Lung (tissue), 12 donors: ENCODE measurements around the gene HLA-DMA. TPM values are rescaled to one million over a fixed set of nuclear protein-coding genes. Genes with fewer than 3 reads are reported as not detected.

Experiments used
- ATAC-seq: fragments of 200-7000 bp; cut with Tn5 transposase; one replicate; pipeline ENCODE4 v1.9.1; 2020; ENCODE audit warnings: moderate number of reproducible peaks; ENCODE audit not compliant: insufficient read depth, low FRiP score
- DNase-seq, 3 donors: peaks; one replicate each; pipeline ENCODE4 v3.0.0-alpha.2; 2013 to 2017
- H3K27ac ChIP-seq, 2 donors: one replicate each; pipeline ENCODE4 v1.5.1; 2013; ENCODE audit warnings: mild to moderate bottlenecking in 2 of 2, moderate library complexity in 2 of 2, control low read depth in 1 of 2, inconsistent platforms in 1 of 2, low read depth in 1 of 2, low read length in 1 of 2
- H3K27me3 ChIP-seq, 3 donors: one replicate each; pipeline ENCODE4 v1.5.1; 2013; ENCODE audit warnings: low read length in 2 of 3; ENCODE audit not compliant: control insufficient read depth in 3 of 3, insufficient read depth in 3 of 3
- H3K36me3 ChIP-seq, 4 donors: one replicate each; pipeline ENCODE4 v1.5.1; 2013; ENCODE audit warnings: low read length in 4 of 4, mild to moderate bottlenecking in 1 of 4, moderate library complexity in 1 of 4; ENCODE audit not compliant: control insufficient read depth in 4 of 4, insufficient read depth in 4 of 4
- H3K4me1 ChIP-seq, 5 donors: one replicate each; pipeline ENCODE4 v1.5.1; 2013; ENCODE audit warnings: low read length in 5 of 5, mild to moderate bottlenecking in 2 of 5, moderate library complexity in 1 of 5; ENCODE audit not compliant: control insufficient read depth in 5 of 5, insufficient read depth in 5 of 5
- H3K4me3 ChIP-seq: one replicate; pipeline ENCODE4 v1.5.1; 2013; ENCODE audit warnings: mild to moderate bottlenecking, control low read depth, moderate library complexity
- H3K9ac ChIP-seq, 2 donors: one replicate each; pipeline ENCODE4 v1.5.1; 2013; ENCODE audit warnings: low read length in 2 of 2, control low read depth in 1 of 2; ENCODE audit not compliant: insufficient read depth in 1 of 2
- H3K9me3 ChIP-seq, 4 donors: one replicate each; pipeline ENCODE4 v1.5.1; 2013; ENCODE audit warnings: low read length in 3 of 4, mild to moderate bottlenecking in 1 of 4, moderate library complexity in 1 of 4; ENCODE audit not compliant: control insufficient read depth in 4 of 4, insufficient read depth in 3 of 4
- WGBS, 2 donors: extraction: QIAGEN DNeasy Blood & Tissue Kit; methylation state at CpG; one replicate each; pipeline ENCODE4 v1.1.7; 2013; 5-methylcytosine and 5-hydroxymethylcytosine counted together
- polyA plus RNA-seq, 2 donors: library from polyadenylated mRNA; stranded (reverse); fragments of 200-250 nt; gene quantifications; one replicate each; pipeline ENCODE4 v1.2.1, GENCODE V29; 2013
- total RNA-seq, 2 donors: library from RNA; depleted of rRNA in 1 of 2; stranded (reverse); fragments of >200 nt in 1 of 2; gene quantifications; one replicate each; pipeline ENCODE4 v1.2.1, GENCODE V29; 2014 to 2021
- TF ChIP-seq, protein P1 (sequence below): IDR thresholded peaks from 2 replicates; pipeline ENCODE4 v1.5.1; 2012; ENCODE audit warnings: mild to moderate bottlenecking; ENCODE audit errors: control extremely low read depth, extremely low read depth
- donor health status: control.
- donor health status: control.
- donor health status: Bipolar disorder and iron deficiency.
- donor health status: healthy.
- donor health status: DM: yes; HTN: yes; CAD: no.

HLA-DMA gene
- total and polyA plus RNA-seq, 4 donors, result 76.8 to 240 (median 118) TPM

DNA sequence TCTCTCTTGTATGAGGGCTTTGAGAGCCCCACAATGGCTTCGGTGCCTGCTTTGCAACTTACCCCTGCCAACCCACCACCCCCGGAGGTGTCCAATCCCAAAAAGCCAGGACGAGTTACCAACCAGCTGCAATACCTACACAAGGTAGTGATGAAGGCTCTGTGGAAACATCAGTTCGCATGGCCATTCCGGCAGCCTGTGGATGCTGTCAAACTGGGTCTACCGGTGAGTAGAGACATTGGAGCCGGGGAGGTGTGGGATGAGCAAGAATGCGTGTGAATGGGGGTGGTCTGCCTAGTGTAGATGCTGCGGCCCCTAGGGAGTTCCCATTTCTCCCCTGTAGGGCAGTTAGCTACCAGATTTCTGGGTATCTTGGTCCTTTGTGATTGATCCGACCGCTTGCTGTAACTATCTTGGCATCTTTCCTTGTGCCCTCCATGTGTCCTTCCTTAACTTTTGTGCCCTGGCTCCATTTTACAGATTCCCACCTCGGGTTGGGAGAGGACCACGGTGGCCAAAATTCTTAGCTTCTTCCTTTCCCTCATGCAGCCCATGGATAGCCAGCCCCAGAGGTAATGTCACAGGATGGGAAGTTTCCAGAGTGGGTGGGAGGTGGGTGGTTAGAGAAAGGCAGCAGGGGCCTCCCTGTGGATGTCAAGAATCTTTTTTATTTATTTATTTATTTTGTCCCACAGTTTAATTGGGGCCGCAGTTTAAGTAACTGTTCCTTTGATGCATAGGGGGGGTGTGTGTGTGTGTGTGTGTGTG, 21.8 kb upstream of the HLA-DMA start:
- Histone ChIP-seq H3K4me1 (peaks cover 0 to 23% (median 5%) of the 10 kb centered on the region in 5 donors), H3K4me3 (peak overlapping the region; percentile 82), H3K27me3 (no peaks in the 10 kb centered on the region), H3K9ac (peak overlapping the region in 1 of 2 donors; percentile 43), H3K36me3 (peaks cover 52 to 71% (median 54%) of the 10 kb centered on the region in 4 donors), H3K9me3 (no peaks in the 10 kb centered on the region), H3K27ac (no peak overlapping the region)
- WGBS, 2 donors, result 11 to 24% methylated on average over 14 of the region's 14 CpGs
- TF ChIP-seq, protein P1, sequence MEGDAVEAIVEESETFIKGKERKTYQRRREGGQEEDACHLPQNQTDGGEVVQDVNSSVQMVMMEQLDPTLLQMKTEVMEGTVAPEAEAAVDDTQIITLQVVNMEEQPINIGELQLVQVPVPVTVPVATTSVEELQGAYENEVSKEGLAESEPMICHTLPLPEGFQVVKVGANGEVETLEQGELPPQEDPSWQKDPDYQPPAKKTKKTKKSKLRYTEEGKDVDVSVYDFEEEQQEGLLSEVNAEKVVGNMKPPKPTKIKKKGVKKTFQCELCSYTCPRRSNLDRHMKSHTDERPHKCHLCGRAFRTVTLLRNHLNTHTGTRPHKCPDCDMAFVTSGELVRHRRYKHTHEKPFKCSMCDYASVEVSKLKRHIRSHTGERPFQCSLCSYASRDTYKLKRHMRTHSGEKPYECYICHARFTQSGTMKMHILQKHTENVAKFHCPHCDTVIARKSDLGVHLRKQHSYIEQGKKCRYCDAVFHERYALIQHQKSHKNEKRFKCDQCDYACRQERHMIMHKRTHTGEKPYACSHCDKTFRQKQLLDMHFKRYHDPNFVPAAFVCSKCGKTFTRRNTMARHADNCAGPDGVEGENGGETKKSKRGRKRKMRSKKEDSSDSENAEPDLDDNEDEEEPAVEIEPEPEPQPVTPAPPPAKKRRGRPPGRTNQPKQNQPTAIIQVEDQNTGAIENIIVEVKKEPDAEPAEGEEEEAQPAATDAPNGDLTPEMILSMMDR, result no peak
- DNase-seq (peak in 1 of 3 donors; percentile 6), ATAC-seq (no peak)

DNA sequence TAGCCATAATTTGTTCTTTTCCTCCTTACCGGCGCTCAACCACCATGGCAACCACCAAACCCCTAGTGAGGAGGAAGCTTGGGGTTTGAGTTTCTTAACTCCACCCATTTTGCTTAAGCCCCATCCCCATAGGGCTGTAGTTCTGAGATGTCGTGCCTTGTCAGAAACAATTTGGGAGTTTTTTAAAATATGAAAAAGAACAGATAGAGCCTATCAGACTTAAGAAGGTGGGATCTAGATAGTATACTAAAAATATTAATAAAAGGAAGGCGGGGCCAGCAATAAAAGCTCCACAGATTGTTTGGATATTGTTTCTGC, 21.1 kb upstream of the HLA-DMA start:
- H3K27ac ChIP-seq, result no peak overlapping the region
- H3K9ac ChIP-seq, result peak overlapping the region in 1 of 2 donors; percentile 78
- peak overlapping the region; percentile 97 for H3K4me3 ChIP-seq
- H3K4me1 ChIP-seq, result peaks cover 0 to 28% (median 5%) of the 10 kb centered on the region in 5 donors
- ATAC-seq, result no peak
- no peaks in the 10 kb centered on the region for H3K9me3 ChIP-seq
- WGBS, 2 donors, result 0 to 2% methylated on average over 4 of the region's 4 CpGs
- H3K36me3 ChIP-seq, result peaks cover 46 to 69% (median 47%) of the 10 kb centered on the region in 4 donors
- DNase-seq, result peak in 2 of 3 donors; percentile 52 to 58
- H3K27me3 ChIP-seq, result no peaks in the 10 kb centered on the region
- TF ChIP-seq, protein P1, result no peak

DNA sequence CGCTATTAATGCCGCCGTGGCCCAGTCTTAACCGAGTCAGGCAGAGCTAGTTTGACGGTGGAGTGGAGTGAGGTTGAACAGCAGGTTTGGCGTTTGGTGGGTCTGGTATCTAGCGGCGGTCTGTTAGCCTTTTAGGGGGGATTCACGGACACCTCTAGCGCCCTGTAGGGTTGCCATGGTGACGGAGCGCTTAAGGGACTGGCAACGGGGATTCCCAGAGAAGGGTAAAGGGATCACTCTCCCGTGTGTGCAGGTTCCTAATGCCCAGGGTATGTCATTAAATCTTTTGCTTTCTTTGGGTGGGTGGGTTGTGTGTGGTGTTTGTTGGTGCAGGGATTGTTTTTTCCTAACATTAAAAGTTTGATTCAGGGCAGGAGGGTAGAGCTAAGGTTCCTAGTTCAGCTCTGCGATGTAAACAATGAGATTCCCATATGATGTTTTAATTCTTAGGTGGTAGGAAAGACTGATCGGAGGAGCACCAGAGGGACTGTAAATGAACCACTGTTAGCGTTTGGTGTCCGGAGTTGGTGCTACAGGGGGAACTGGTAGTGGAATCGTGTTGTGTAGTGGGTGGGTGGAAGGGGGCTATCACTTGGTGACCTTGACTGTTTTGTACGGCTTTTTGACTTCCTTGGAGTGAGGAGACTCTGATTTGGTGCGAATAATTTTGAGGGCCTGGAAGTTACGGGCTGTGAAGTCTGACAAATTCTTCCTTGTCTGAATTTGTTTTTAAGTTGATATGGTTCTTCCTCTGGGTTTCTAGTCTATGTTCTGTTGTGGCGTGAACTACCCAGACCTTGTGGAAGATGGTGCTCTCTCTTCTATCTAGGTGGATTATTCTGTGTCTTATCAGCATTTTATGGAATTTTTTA, 20.5 kb upstream of the HLA-DMA start:
- Histone ChIP-seq H3K27ac (peak overlapping the region; percentile 38 to 79), H3K4me1 (peaks cover 0 to 28% (median 5%) of the 10 kb centered on the region in 5 donors), H3K36me3 (peaks cover 42 to 66% (median 43%) of the 10 kb centered on the region in 4 donors), H3K4me3 (peak overlapping the region; percentile 97), H3K9me3 (no peaks in the 10 kb centered on the region), H3K9ac (peak overlapping the region; percentile 31 to 78), H3K27me3 (no peaks in the 10 kb centered on the region)
- 0% methylated on average over 23 of the region's 23 CpGs for WGBS, 2 donors
- peak; percentile 43 to 57 (median 56) for DNase-seq
- no peak for ATAC-seq
- TF ChIP-seq, protein P1, result no peak
